Measurements from ENCODE around the gene CYFIP2. TPM values are rescaled to one million over a fixed set of nuclear protein-coding genes. Genes with fewer than 3 reads are reported as not detected.

CYFIP2 gene
- total and polyA plus RNA-seq, 2 donors (not counting 1 experiment from before 2014, with no cell fraction given): 5.0 to 27.6 TPM

DNA sequence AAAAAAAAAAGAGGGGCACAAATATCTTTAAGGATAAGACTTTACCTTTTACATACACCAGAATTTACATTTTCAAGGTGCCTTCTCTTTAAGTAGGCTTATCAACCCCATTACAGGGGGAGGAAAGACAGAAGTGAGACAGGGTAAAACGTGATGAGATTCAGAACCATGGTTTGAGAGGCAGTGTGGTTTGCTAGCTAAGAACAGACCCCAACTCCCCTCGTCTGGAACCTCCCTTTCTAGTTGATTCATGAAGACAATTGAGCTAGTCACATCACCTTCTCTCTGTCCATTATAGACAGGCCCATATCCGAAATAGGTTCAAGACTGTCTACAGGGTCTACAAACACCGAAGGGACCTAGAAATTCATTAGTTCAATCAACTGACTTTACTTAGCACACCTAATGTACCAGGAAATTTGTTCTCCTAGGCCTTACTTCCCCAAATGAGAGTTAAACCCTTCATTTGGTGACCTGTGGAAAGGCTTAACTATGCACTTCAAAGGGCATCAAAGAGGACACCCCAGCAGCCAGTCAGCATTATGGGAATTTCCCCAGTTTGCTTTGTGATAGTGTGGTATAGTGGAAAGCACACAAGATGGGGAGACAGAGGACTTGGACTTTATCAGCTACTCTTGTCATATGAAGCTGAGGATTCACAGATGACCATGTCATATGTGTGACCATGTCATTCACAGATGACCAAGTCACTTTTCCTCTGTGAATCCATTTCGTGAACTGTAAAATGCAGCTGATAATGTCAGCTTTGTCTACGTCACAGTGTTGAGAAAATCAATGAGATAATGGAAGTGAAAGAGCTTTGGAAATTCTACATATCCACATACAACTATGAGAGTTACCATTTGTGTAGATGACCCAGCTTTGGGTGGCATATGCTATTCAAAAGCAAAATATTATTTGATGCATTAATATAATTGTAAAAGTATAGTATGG, 40.2 kb upstream of the CYFIP2 start:
- no peak overlapping the region for H3K4me2 ChIP-seq (ENCODE audit: extremely low read depth, insufficient read depth, low read length)
- no peak for TF ChIP-seq EZH2 (IDR thresholded peaks at IDR 0.05; ENCODE audit: low read length, missing control alignments)
- TF ChIP-seq, protein P1, sequence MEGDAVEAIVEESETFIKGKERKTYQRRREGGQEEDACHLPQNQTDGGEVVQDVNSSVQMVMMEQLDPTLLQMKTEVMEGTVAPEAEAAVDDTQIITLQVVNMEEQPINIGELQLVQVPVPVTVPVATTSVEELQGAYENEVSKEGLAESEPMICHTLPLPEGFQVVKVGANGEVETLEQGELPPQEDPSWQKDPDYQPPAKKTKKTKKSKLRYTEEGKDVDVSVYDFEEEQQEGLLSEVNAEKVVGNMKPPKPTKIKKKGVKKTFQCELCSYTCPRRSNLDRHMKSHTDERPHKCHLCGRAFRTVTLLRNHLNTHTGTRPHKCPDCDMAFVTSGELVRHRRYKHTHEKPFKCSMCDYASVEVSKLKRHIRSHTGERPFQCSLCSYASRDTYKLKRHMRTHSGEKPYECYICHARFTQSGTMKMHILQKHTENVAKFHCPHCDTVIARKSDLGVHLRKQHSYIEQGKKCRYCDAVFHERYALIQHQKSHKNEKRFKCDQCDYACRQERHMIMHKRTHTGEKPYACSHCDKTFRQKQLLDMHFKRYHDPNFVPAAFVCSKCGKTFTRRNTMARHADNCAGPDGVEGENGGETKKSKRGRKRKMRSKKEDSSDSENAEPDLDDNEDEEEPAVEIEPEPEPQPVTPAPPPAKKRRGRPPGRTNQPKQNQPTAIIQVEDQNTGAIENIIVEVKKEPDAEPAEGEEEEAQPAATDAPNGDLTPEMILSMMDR (conservative IDR thresholded peaks at IDR 0.05 in 1 of 2, IDR thresholded peaks at IDR 0.05 in 1 of 2; ENCODE audit: low read depth in 1 of 2, low read length in 2 of 2): no peak
- no peaks in the 10 kb centered on the region for H3K27me3 ChIP-seq (ENCODE audit: control insufficient read depth, insufficient read depth, low read length)
- H4K20me1 ChIP-seq (ENCODE audit: control insufficient read depth, extremely low read depth, insufficient read depth, low read length): no peaks in the 10 kb centered on the region
- DNase-seq (ENCODE audit: low read depth in 2 of 2): no peak
- H3K36me3 ChIP-seq (ENCODE audit: control insufficient read depth, insufficient read depth, low read length): no peaks in the 10 kb centered on the region
- H3K4me3 ChIP-seq (replicated peaks in 1 of 4; ENCODE audit: control extremely low read depth in 1 of 4, insufficient read depth in 1 of 4, low read depth in 3 of 4, low read length in 4 of 4): no peak overlapping the region
- H2AFZ ChIP-seq (ENCODE audit: low read length): no peak overlapping the region
- no peaks in the 10 kb centered on the region for H3K9me3 ChIP-seq (ENCODE audit: control insufficient read depth, insufficient read depth, low read depth, low read length)
- no peak overlapping the region for H3K9ac ChIP-seq (ENCODE audit: insufficient read depth, low read length)
- H3K27ac ChIP-seq (ENCODE audit: insufficient read depth, low read length): no peak overlapping the region
- H3K79me2 ChIP-seq (ENCODE audit: control insufficient read depth, insufficient read depth, low read length): no peaks in the 10 kb centered on the region
- H3K4me1 ChIP-seq (ENCODE audit: control insufficient read depth, extremely low read depth, insufficient read depth, low read length): no peaks in the 10 kb centered on the region

DNA sequence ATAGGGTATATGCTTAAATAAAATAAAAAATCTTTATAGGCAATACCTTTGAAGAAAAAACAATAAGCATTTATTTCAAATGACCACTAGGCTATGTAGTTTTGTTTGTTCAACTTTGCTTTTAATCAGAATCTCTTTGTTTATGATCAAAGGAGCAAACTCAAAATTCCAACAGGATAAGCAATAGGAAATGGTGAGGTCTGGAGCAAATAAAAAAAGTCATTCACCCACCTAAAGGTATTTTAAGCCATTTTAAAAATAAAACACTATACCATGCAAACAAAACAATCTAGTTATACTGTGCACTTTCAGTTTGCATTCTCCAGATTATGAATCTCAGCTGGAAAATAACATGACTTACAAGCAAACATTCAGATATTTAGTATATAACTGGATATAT, 35.3 kb upstream of the CYFIP2 start:
- no peaks in the 10 kb centered on the region for H3K79me2 ChIP-seq (ENCODE audit: control insufficient read depth, insufficient read depth, low read length)
- H3K9ac ChIP-seq (ENCODE audit: insufficient read depth, low read length): no peak overlapping the region
- no peaks in the 10 kb centered on the region for H4K20me1 ChIP-seq (ENCODE audit: control insufficient read depth, extremely low read depth, insufficient read depth, low read length)
- TF ChIP-seq EZH2 (IDR thresholded peaks at IDR 0.05; ENCODE audit: low read length, missing control alignments): no peak
- TF ChIP-seq, protein P1 (conservative IDR thresholded peaks at IDR 0.05 in 1 of 2, IDR thresholded peaks at IDR 0.05 in 1 of 2; ENCODE audit: low read depth in 1 of 2, low read length in 2 of 2): no peak
- H3K9me3 ChIP-seq (ENCODE audit: control insufficient read depth, insufficient read depth, low read depth, low read length): no peaks in the 10 kb centered on the region
- no peak overlapping the region for H2AFZ ChIP-seq (ENCODE audit: low read length)
- H3K36me3 ChIP-seq (ENCODE audit: control insufficient read depth, insufficient read depth, low read length): no peaks in the 10 kb centered on the region
- H3K4me1 ChIP-seq (ENCODE audit: control insufficient read depth, extremely low read depth, insufficient read depth, low read length): no peaks in the 10 kb centered on the region
- no peak for DNase-seq (ENCODE audit: low read depth in 2 of 2)
- H3K27me3 ChIP-seq (ENCODE audit: control insufficient read depth, insufficient read depth, low read length): no peaks in the 10 kb centered on the region
- no peak overlapping the region for H3K27ac ChIP-seq (ENCODE audit: insufficient read depth, low read length)
- no peak overlapping the region for H3K4me2 ChIP-seq (ENCODE audit: extremely low read depth, insufficient read depth, low read length)
- H3K4me3 ChIP-seq (replicated peaks in 1 of 4; ENCODE audit: control extremely low read depth in 1 of 4, insufficient read depth in 1 of 4, low read depth in 3 of 4, low read length in 4 of 4): no peak overlapping the region

DNA sequence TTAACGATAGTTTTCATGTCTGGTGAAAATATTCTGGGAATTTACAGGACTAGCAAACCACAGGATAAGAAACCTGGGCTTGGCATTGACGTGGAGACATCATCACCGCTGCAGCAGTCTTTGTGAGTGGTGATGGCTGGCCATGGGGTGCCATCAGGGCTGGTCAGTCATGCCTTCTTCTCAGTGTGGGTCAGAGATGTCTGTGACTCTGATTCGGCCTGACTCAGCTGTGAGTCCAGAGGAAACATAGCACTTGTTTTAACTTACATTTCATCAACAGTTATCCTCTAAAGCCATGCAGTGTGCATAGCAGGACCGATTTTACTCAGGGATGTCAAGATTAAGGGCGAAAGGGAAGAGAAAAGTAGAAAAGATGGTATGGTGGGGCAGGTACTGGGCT, 33.2 kb upstream of the CYFIP2 start:
- no peak overlapping the region for H3K27ac ChIP-seq (ENCODE audit: insufficient read depth, low read length)
- H3K9ac ChIP-seq (ENCODE audit: insufficient read depth, low read length): no peak overlapping the region
- H4K20me1 ChIP-seq (ENCODE audit: control insufficient read depth, extremely low read depth, insufficient read depth, low read length): no peaks in the 10 kb centered on the region
- H3K4me3 ChIP-seq (replicated peaks in 1 of 4; ENCODE audit: control extremely low read depth in 1 of 4, insufficient read depth in 1 of 4, low read depth in 3 of 4, low read length in 4 of 4): no peak overlapping the region
- no peak for DNase-seq (ENCODE audit: low read depth in 2 of 2)
- H3K27me3 ChIP-seq (ENCODE audit: control insufficient read depth, insufficient read depth, low read length): no peaks in the 10 kb centered on the region
- H3K4me2 ChIP-seq (ENCODE audit: extremely low read depth, insufficient read depth, low read length): no peak overlapping the region
- no peak overlapping the region for H2AFZ ChIP-seq (ENCODE audit: low read length)
- no peaks in the 10 kb centered on the region for H3K9me3 ChIP-seq (ENCODE audit: control insufficient read depth, insufficient read depth, low read depth, low read length)
- H3K4me1 ChIP-seq (ENCODE audit: control insufficient read depth, extremely low read depth, insufficient read depth, low read length): no peaks in the 10 kb centered on the region
- no peaks in the 10 kb centered on the region for H3K79me2 ChIP-seq (ENCODE audit: control insufficient read depth, insufficient read depth, low read length)
- H3K36me3 ChIP-seq (ENCODE audit: control insufficient read depth, insufficient read depth, low read length): no peaks in the 10 kb centered on the region
- TF ChIP-seq, protein P1 (conservative IDR thresholded peaks at IDR 0.05 in 1 of 2, IDR thresholded peaks at IDR 0.05 in 1 of 2; ENCODE audit: low read depth in 1 of 2, low read length in 2 of 2): no peak
- TF ChIP-seq EZH2 (IDR thresholded peaks at IDR 0.05; ENCODE audit: low read length, missing control alignments): no peak

Measured in fibroblast of lung (primary cell).